Muscle layer of colon (tissue), 2 donors: Measurements from ENCODE around the gene KCNQ1.

Experiments used
- H3K27ac ChIP-seq: one replicate; pipeline ENCODE4 v1.7.0; 2013; ENCODE audit warnings: low read depth, mild to moderate bottlenecking, low read length, moderate library complexity
- H3K27me3 ChIP-seq, 2 donors: one replicate each; pipeline ENCODE4 v1.7.0; 2013; ENCODE audit warnings: low read length in 2 of 2, mild to moderate bottlenecking in 2 of 2; ENCODE audit not compliant: insufficient read depth in 2 of 2, control insufficient read depth in 1 of 2
- H3K36me3 ChIP-seq: one replicate; pipeline ENCODE4 v1.7.0; 2013; ENCODE audit warnings: mild to moderate bottlenecking, low read length; ENCODE audit not compliant: insufficient read depth
- H3K4me1 ChIP-seq: one replicate; pipeline ENCODE4 v1.7.0; 2013; ENCODE audit warnings: mild to moderate bottlenecking, low read length; ENCODE audit not compliant: insufficient read depth
- H3K4me3 ChIP-seq, 2 donors: one replicate each; pipeline ENCODE4 v1.7.0; 2013; ENCODE audit warnings: low read length in 2 of 2, low read depth in 1 of 2, mild to moderate bottlenecking in 1 of 2, moderate library complexity in 1 of 2
- H3K9ac ChIP-seq: one replicate; pipeline ENCODE4 v1.7.0; 2013; ENCODE audit warnings: low read length
- H3K9me3 ChIP-seq: one replicate; pipeline ENCODE4 v1.7.0; 2013; ENCODE audit warnings: mild to moderate bottlenecking, low read length
- donor health status: abdominal sarcoma.
- donor health status: Adenocarcinoma of cecum.

The KCNQ1 gene

GRCh38 chr11:2460540-2461252 is 15.9 kb downstream of the KCNQ1 start:
- Histone ChIP-seq H3K27me3 (no peaks in the 10 kb centered on the region), H3K9me3 (no peaks in the 10 kb centered on the region), H3K9ac (no peak overlapping the region), H3K4me1 (no peaks in the 10 kb centered on the region), H3K4me3 (no peak overlapping the region), H3K36me3 (no peaks in the 10 kb centered on the region), H3K27ac (no peak overlapping the region)

DNA sequence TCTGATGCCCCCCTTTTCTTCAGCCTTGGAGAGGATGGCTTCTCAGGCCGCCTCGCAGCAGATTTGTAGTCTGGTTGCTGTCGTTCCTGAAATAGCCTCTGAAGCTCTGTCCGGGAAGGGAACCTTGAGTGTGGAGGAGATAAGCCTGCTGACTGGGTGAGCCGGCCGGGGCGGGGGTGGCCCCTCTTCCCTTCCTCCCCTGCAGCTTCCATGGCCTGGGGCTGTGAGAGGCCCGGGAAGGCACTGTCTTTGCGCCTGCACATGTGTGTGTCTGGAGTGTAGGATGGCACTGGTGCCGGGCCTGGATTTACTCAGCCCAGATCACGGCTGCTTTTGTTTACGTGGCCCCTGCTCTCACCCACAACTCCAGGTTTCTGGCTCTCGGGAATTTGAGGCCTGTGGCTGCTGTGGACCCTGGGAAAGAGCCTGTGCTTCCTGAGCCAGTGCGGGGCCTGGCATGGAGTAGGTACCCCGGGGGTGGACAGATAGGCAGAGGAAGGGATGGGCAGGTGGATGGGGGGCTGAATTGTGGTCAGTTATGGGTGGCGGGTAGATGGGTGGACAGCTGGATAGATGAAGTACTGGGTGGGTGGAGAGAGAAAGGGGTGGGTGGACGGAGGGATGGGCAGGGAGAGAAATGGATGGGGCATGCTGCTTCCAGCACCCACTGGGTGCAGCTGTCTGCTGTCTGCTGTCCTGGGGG is 16.6 kb downstream of the KCNQ1 start:
- Histone ChIP-seq H3K9me3 (no peaks in the 10 kb centered on the region), H3K4me1 (no peaks in the 10 kb centered on the region), H3K9ac (no peak overlapping the region), H3K4me3 (no peak overlapping the region), H3K27me3 (no peaks in the 10 kb centered on the region), H3K27ac (no peak overlapping the region), H3K36me3 (no peaks in the 10 kb centered on the region)

GRCh38 chr11:2461956-2462542 is 17.2 kb downstream of the KCNQ1 start:
- Histone ChIP-seq H3K9ac (no peak overlapping the region), H3K4me3 (no peak overlapping the region), H3K27me3 (no peaks in the 10 kb centered on the region), H3K36me3 (no peaks in the 10 kb centered on the region), H3K4me1 (no peaks in the 10 kb centered on the region), H3K27ac (no peak overlapping the region), H3K9me3 (no peaks in the 10 kb centered on the region)

GRCh38 chr11:2462543-2462985 is 17.8 kb downstream of the KCNQ1 start:
- no peak overlapping the region for H3K27ac ChIP-seq

DNA sequence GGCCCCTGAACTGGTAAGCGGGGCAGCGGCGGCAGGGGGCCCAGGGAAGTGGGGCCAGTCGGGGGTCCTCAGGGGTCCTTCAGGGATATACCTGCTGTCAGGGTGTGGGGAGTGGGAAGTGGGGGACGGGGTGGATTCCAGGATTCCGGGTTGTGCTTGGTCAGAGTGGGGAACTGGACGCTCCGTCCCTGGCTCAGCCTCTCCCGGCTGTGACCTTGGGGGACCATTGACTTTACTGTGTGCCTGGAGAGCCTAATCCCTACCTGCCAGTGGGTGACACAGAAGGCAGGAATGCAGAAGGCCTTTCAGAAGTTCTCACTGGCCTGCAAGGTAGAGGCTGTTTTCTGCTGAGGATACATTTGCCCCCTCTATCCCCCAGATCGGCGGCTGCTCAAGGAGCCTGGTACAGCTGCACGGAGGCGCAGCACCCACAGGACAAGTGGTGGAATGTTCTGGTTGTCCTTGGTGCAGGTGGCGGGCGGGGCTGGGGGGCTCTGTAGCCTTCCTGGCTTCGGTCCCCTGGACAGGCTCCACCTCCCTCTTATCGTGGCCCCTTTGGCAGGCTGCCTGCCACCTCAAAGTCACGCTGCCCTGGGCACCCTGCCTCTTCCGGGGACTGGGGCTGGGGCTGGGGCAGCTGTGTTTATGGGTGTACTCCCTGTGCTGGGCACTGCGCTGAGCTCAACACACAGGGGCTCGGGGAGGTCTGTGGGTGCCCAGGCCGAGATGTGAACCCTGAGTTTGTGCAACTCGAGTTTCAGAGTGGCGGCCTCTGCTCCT is 18.4 kb downstream of the KCNQ1 start:
- Histone ChIP-seq H3K27me3 (no peaks in the 10 kb centered on the region), H3K4me1 (no peaks in the 10 kb centered on the region), H3K27ac (no peak overlapping the region), H3K36me3 (no peaks in the 10 kb centered on the region), H3K9me3 (no peaks in the 10 kb centered on the region), H3K4me3 (no peak overlapping the region), H3K9ac (no peak overlapping the region)

More at GRCh38 chr11:2462543-2462985, 17.8 kb downstream of the KCNQ1 start:
- Histone ChIP-seq H3K9me3 (no peaks in the 10 kb centered on the region), H3K36me3 (no peaks in the 10 kb centered on the region), H3K4me3 (no peak overlapping the region), H3K9ac (no peak overlapping the region), H3K27me3 (no peaks in the 10 kb centered on the region), H3K4me1 (no peaks in the 10 kb centered on the region)

- no peaks in the 10 kb centered on the region for H3K36me3 ChIP-seq
- H3K27me3 ChIP-seq: no peaks in the 10 kb centered on the region
- H3K9ac ChIP-seq: no peak overlapping the region
- no peaks in the 10 kb centered on the region for H3K9me3 ChIP-seq
- no peak overlapping the region for H3K4me3 ChIP-seq
- no peak overlapping the region for H3K27ac ChIP-seq
- H3K4me1 ChIP-seq: no peaks in the 10 kb centered on the region
These were observed 19.0 kb downstream of the KCNQ1 start for GRCh38 chr11:2463766-2464277.

DNA sequence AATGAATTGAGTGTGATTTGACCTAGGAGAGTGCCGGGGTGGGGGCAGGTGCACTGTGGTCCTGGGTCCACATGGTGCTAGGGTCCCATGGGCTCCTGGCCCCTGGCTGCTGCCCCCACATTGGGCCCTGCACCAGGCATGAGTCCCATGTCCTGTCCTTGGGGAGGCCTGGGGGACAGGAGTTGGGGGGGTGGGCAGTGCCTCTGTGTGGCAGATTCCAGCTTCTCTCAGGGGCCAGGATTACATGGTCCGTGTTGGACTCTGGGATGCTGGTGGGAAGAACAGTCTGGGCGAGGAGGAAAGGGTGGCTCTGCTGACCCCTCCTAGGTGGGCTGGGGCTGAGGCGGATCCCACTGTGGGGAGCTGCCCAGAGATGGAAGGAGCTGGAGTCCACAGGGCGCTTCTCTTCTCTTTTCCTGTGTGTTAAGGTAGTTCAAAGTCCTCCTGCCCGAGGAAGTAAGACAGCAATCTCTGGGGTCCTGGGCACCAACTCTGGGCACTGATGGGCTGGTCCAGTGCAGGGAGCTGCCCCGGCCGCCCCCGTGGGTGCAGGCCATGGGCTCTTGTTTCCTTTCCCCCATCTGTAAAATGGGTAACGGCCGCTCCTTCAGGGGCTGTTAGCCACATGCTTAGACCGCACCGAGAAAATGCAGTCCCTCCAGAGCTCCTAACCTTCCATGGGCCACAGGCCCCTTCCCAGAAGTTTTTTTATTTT is 19.8 kb downstream of the KCNQ1 start:
- Histone ChIP-seq H3K36me3 (no peaks in the 10 kb centered on the region), H3K27ac (no peak overlapping the region), H3K9ac (no peak overlapping the region), H3K4me1 (no peaks in the 10 kb centered on the region), H3K27me3 (no peaks in the 10 kb centered on the region), H3K4me3 (no peak overlapping the region), H3K9me3 (no peaks in the 10 kb centered on the region)

DNA sequence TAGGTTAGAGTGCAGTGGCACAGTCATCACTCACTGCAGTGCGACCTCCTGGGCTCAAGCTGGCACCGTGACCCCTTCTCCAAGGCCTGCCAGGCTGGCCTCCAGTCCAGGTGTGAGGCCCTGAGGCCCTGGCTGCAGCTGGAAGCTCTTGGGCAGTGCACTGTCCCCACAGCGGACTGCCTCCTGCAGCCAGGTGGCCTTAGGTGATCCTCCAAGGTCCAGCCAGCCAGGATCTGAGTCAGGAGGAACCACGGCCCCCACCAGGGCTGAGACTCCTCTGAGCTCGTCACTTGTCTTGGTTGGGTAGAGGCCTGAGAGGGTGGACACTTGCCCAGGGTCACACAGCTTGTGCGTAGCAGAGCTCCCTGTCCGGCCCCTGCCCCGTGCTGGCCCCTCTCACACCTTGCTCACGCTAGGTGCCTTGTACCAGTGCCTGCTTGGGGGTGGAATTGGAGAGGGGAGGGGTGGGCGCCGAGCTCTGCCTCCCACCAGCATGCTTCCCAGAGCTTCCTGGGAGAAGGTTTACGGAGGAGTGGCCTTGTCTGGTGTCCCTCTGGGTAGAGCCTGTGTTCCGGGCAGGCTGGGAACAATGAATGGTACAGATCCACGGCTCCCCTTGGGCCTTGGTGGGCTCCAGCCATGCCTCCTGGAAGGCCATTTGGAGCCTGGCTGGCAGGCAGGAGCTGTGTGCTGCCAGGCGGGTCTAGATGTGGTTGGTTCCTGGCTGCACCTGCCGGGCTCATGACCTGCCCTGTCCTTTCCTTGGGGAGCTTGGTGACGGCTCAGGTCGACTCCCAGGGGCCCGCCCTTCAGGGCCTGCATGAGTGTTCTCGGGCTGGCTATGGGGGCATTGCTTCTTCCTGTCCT is 20.6 kb downstream of the KCNQ1 start:
- no peak overlapping the region for H3K27ac ChIP-seq
- H3K36me3 ChIP-seq: no peaks in the 10 kb centered on the region
- no peaks in the 10 kb centered on the region for H3K9me3 ChIP-seq
- H3K4me1 ChIP-seq: no peaks in the 10 kb centered on the region
- H3K9ac ChIP-seq: no peak overlapping the region
- no peaks in the 10 kb centered on the region for H3K27me3 ChIP-seq
- no peak overlapping the region for H3K4me3 ChIP-seq

DNA sequence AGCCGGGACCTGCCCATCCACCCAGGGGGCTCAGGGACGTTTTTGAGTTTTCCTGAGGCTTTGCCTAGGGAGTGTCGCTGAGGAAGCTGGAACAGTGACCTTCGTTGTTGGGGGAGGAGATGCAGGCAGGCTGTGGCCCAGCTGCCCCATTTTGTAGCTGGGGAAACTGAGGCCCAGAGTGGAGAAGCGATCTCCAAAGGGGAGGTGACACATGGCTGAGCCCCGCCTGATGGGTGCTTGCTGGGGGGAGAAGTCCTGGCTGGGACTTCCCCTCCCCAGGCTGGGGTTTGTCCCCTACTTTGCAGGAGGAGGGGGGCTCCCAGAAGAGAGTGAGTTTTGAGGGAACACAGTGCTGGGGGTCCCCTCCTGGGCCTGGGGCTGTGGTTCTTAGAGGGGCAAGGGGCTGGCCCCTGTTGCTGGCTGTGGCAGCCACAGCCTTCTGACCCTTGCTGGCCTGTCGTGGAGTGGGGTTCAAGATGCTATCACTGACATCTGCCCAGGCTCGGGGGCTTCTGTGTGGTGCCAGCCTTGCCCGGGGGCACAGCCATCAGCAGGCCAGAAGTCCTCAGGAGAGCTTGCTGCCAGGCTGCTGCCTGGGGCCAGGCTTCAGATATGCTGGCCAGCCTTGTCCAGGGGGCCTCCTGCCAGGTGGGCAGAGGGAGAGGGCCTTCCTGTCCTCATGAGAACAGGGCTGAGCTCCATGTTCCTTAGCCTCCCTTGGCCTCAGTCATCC is 21.4 kb downstream of the KCNQ1 start:
- Histone ChIP-seq H3K9ac (no peak overlapping the region), H3K4me3 (no peak overlapping the region), H3K36me3 (no peaks in the 10 kb centered on the region), H3K9me3 (no peaks in the 10 kb centered on the region), H3K27ac (no peak overlapping the region), H3K4me1 (no peaks in the 10 kb centered on the region), H3K27me3 (no peaks in the 10 kb centered on the region)
